AML-193 (cell line): Measurements from ENCODE around the gene FGF14.

Experiments used
- DNase-seq, 2 experiments: peaks; one replicate each; lab custom pipeline; 2025; lab: John Stamatoyannopoulos, UW

The FGF14 gene

GRCh38 chr13:101792189-101792588, 609.7 kb downstream of the FGF14 start:
- DNase-seq = no peak

GRCh38 chr13:101785858-101786257, 616.0 kb downstream of the FGF14 start:
- DNase-seq = peak; percentile 3 to 24

DNA sequence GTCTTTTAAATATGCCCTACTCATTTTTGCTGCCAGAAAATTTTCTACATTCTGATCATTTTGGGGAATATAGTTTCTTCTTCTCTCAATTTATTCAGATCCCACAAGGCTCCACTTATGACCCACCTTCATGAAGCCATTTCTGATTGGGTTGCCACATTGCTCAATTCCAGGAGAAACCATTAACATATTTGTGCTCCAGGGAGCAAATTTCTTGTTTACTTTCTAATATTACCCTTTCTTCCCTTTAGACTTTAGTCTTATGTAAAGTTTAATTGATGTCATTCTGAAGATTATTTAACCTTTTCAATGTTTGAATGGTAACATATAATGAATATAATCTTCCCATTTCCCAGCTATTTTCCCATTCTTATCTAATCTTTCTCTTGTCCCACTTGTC, 617.5 kb downstream of the FGF14 start:
- DNase-seq = no peak

DNA sequence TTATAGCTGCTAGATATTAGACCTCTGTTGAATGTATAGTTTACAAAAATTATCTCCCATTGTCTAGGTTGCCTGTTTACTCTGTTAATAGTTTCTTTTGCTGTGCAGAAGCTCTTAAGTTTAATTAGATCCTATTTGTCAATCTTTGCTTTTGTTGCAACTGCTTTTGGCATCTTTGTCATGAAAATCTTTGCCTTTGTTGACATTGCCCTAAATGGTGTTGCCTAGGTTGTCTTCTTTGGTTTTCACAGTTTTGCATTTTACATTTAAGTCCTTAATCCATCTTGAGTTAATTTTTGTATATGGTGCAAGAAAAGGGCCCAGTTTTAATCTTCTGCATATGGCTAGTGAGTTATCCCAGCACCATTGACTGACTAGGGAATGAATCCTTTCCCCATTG, 618.3 kb downstream of the FGF14 start:
- no peak for DNase-seq

DNA sequence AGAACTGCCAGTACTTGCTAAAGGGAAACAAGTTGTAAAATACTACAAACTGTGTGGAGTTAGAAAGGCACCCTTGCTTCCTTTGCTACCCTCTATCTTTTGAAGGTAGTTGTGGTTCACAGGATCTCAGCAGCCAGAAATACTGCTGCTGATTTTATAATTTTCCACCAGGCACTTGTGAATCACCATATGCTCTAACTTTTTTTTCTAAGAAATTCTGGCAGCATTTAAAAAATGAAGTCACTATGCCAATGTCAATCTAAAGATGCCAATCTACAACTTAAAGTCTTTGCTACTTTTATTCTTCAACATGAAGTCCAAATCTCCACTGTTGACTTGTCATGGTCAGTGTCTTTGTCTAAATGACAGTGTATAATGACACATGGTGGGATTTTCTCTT, 621.6 kb downstream of the FGF14 start:
- no peak for DNase-seq

- no peak for DNase-seq
Observed at GRCh38 chr13:101779147-101779546, 622.7 kb downstream of the FGF14 start.

GRCh38 chr13:101775267-101775666, 626.6 kb downstream of the FGF14 start:
- no peak for DNase-seq

GRCh38 chr13:101774393-101774792, 627.5 kb downstream of the FGF14 start:
- no peak for DNase-seq

GRCh38 chr13:101773062-101773461, 628.8 kb downstream of the FGF14 start:
- no peak for DNase-seq

- DNase-seq = no peak
Observed at GRCh38 chr13:101767131-101767530, 634.7 kb downstream of the FGF14 start.

DNA sequence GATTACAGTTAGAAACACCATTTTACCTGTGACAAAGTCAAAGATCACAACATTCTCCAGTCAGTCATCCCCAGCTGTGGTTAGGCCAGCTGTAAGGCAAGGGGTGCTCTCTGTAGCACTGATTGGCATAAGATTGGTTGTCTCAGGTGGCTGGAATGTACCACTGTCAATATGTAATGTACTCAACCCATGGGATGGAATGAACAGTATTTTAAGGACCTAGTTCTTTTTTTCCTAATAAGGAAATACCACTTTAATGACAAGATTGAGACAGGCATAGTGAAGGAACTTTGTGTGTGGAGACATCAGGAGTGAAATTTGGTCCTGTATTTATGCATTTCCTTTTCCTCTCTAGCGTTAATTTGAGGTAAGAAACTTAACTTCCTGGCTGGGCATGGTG, 638.7 kb downstream of the FGF14 start:
- no peak for DNase-seq

DNA sequence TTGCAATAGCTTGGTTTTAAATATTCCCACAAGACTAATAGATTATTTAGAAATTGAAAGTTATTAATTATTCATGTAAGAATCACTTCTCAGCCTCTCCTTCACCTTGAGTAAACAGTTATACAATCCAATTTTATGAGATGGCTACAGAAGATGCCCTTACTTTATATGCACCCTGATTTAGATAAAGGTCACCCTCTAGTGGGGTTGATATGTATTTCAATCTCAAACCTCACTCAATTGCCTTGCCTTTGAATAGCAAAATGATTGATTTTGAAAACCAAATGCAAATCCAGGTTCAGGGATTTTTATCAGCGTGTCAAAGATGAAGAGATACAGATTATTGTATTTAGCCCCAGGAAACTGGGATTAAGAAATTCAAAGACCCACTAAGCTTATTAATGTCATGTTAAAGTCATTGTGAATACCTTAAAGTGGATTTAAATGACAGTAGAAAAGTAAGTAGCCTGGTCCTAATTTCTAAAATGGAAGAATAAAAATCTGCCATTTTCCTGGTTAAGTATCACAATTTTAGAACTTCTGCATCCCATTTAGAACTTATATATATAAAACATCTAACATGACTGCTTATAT, 644.3 kb downstream of the FGF14 start:
- peak; percentile 62 to 73 for DNase-seq

GRCh38 chr13:101755228-101755887, 646.5 kb downstream of the FGF14 start:
- DNase-seq = no peak

- DNase-seq = no peak
Observed at GRCh38 chr13:101752432-101752831, 649.4 kb downstream of the FGF14 start.

DNA sequence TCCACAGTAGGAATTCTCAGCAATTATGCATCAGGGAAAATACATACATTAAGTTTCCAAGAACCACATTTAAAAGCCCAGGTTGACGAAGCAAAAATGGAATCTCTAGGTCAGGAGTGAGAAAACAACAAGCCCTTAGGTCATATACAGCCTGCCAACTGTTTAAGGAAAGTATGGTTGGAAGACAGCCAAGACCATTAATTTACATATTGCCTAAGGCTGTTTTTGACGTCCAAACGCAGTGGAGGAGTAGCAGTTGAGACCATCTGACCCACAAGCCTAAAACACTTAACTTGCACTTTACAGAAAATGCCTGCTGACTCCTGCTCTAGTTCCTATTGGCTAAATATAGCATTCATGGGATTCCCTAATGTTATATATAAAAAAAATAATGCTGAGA, 650.4 kb downstream of the FGF14 start:
- DNase-seq = peak; percentile 73 to 81

DNA sequence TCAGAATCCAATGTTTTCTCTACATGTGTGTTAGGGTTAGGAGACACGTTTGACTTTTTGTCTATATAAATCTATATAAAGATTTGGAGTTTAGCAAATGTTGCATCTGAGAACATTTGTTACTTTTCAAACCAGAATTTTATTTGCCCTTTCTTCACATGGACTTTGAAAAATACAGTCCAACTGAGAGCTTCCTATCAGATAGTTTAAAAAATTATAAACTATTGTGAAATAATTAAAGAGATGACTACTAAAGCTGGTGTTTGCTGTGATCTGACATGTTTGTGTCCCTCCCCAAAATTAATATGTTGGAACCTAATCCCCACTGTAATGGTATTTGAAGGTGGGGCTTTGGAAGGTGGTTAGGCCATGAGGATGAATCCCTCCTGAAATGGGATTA, 652.3 kb downstream of the FGF14 start:
- no peak for DNase-seq

GRCh38 chr13:101747039-101747438, 654.8 kb downstream of the FGF14 start:
- no peak for DNase-seq

DNA sequence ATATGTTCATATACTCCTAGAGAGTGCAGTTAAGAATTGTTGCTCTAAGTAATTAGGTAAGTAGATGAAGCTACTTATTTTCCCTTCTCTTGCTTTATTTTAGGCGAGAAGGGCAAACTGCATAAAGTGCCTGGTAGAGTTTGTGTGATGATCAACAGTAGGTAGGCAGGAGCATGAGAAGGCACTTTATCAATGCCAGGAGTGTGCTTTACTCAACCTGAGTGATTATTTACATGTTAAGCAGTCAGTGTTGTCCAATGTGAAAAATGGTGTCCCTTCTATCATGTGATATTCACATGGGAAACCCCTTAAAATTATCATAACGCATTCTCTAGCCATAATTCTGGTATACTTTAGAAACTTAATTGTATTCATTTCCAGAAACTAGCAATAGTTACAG, 655.3 kb downstream of the FGF14 start:
- no peak for DNase-seq

- no peak for DNase-seq
Observed at GRCh38 chr13:101739382-101740178, 662.3 kb downstream of the FGF14 start.

DNA sequence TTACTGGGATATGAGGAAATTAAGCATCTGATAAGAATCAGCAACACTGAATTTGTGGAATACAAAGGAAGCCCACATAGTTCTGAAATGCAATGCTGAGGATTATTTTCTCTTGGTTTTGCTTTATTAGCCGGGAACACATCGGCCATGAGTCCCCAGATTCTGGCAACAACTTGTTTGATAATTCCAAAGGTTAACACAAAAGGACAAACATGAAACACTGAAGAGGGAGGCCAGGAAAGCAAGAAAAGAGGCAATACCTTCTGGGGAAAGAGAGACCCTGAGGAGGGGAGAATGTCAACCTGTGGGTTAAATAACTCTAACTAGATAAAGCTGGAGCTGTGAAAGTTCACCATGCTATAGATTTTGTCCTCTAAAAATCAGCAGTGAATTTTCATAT, 663.5 kb downstream of the FGF14 start:
- DNase-seq = no peak

GRCh38 chr13:101736566-101736965, 665.3 kb downstream of the FGF14 start:
- DNase-seq = no peak

- no peak for DNase-seq
Observed at GRCh38 chr13:101730420-101731000, 671.3 kb downstream of the FGF14 start.

DNA sequence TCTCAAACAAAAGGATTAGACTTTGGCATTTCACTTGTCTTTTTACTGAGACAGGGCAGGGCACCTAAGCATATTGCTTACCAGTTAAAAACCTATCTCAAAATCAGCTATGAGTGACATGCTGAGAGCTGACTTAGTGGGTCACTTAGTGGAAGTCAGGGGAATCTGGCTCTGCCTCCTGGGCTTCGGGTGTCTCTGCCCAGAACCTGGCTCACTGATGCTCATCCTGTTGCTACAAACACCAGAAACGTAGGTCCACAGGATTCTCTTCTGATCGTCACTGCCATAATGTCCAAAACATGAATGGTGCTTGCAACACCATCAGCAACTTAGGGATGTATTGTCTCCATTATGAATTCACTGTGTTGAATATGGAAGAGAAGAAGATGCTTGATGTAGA, 673.2 kb downstream of the FGF14 start:
- DNase-seq = no peak
